ENCODE results near the gene NFIL3. TPM values are rescaled to one million over a fixed set of nuclear protein-coding genes. Genes with fewer than 3 reads are reported as not detected.

The NFIL3 gene
- total and polyA plus RNA-seq, 2 of the 4 experiments (the other 2 are of a cell fraction) = 27.6 to 27.7 TPM

- no peak overlapping the region for H2BK5ac ChIP-seq (ENCODE audit: low read depth, low read length, poor library complexity, severe bottlenecking)
- TF ChIP-seq POLR2A (IDR thresholded peaks at IDR 0.05; ENCODE audit: low read depth, low read length) (no peak), MAZ (IDR thresholded peaks at IDR 0.05; ENCODE audit: borderline replicate concordance, low read depth, low read length) (no peak), RCOR1 (IDR thresholded peaks at IDR 0.05; ENCODE audit: insufficient replicate concordance, low read length) (no peak), SMC3 (IDR thresholded peaks at IDR 0.05; ENCODE audit: low read depth, low read length) (no peak), CTCF (conservative IDR thresholded peaks at IDR 0.05; ENCODE audit: low read depth, low read length) (no peak), MXI1 (IDR thresholded peaks at IDR 0.05; ENCODE audit: borderline replicate concordance, low read depth, low read length) (no peak), RFX5 (IDR thresholded peaks at IDR 0.05; ENCODE audit: low read depth, low read length) (no peak), NFE2L2 (IDR thresholded peaks at IDR 0.05; ENCODE audit: low read depth, low read length) (no peak)
- TF ChIP-seq, protein P1, sequence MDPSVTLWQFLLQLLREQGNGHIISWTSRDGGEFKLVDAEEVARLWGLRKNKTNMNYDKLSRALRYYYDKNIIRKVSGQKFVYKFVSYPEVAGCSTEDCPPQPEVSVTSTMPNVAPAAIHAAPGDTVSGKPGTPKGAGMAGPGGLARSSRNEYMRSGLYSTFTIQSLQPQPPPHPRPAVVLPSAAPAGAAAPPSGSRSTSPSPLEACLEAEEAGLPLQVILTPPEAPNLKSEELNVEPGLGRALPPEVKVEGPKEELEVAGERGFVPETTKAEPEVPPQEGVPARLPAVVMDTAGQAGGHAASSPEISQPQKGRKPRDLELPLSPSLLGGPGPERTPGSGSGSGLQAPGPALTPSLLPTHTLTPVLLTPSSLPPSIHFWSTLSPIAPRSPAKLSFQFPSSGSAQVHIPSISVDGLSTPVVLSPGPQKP (IDR thresholded peaks at IDR 0.05; ENCODE audit: borderline replicate concordance, low read depth, low read length) = no peak
- H3K9ac ChIP-seq (ENCODE audit: low read depth, low read length) = no peak overlapping the region
- H3K27ac ChIP-seq (ENCODE audit: insufficient read depth, low read length) = no peak overlapping the region
- DNase-seq (no peak), ATAC-seq (ENCODE audit: low read depth) (no peak)
- H3K9me1 ChIP-seq (ENCODE audit: insufficient read depth, low read length) = no peaks in the 10 kb centered on the region
- no peak overlapping the region for H2AFZ ChIP-seq (replicated peaks; ENCODE audit: low read length, poor library complexity)
- no peak overlapping the region for H2AK9ac ChIP-seq (replicated peaks; ENCODE audit: low read depth, low read length, poor library complexity)
- peaks cover 0 to 5% of the 10 kb centered on the region in 2 experiments; a peak in 1 of 4 replicates for H3K79me1 ChIP-seq (ENCODE audit: low read depth in 1 of 2, low read length in 2 of 2)
- H2AK5ac ChIP-seq (ENCODE audit: low read depth, low read length) = peak overlapping the region; percentile 10; the same call in 1 of the 2 replicates
- no peaks in the 10 kb centered on the region for H3K9me3 ChIP-seq (ENCODE audit: control insufficient read depth, insufficient read depth, low read length)
- H3K27me3 ChIP-seq (ENCODE audit: control insufficient read depth, insufficient read depth, low read length) = no peaks in the 10 kb centered on the region
- H3K36me3 ChIP-seq (ENCODE audit: control insufficient read depth, insufficient read depth, low read length) = no peaks in the 10 kb centered on the region
- H3K56ac ChIP-seq (ENCODE audit: extremely low read depth, insufficient read depth, low read length) = no peak overlapping the region
- 0 out of 3 replicates have a peak overlapping the region, but pooled peaks have one; percentile 41 for H2BK15ac ChIP-seq (ENCODE audit: low read depth, low read length)
- in situ Hi-C loops (cut with MboI; ENCODE audit: low sequenced_read_pairs) = no loop called here
- dilution Hi-C loops (cut with HindIII; ENCODE audit: low sequenced_read_pairs, unreplicated experiment) = no loop called here
- POLR2A ChIA-PET (ENCODE audit: unreplicated experiment) = interaction anchor here (0.6 kb wide), 1 partner anchor 48 kb away, joined by 3 read pairs; no protein-coding TSS in a partner anchor
- no peak overlapping the region for H3K23ac ChIP-seq (ENCODE audit: low read depth, low read length)
- BruUV-seq (replicated peaks) = no TSS peak
- no peak overlapping the region for H4K8ac ChIP-seq (ENCODE audit: low read depth in 2 of 2, low read length in 2 of 2)
- intact Hi-C loops (cut with micrococcal nuclease) = loop anchor here (1.0 kb wide), 1 partner anchor 208 kb away; no protein-coding TSS in a partner anchor
- H4K20me1 ChIP-seq (ENCODE audit: insufficient read depth, low read length) = no peaks in the 10 kb centered on the region
- H4K5ac ChIP-seq (ENCODE audit: low read depth, low read length) = no peak overlapping the region
- H3K4me2 ChIP-seq (ENCODE audit: low read depth, low read length) = no peak overlapping the region
- peak overlapping the region; percentile 33; the same call in 1 of the 2 replicates for H4K91ac ChIP-seq (ENCODE audit: insufficient read depth, low read depth, low read length)
- WGBS, 2 experiments (ENCODE audit: extremely low coverage in 2 of 2, insufficient read length in 1 of 2) = no CpG with 5 or more reads among the region's 1 CpG
- no peak overlapping the region for H3K4me3 ChIP-seq (ENCODE audit: insufficient read depth, low read depth, low read length)
- CTCF ChIA-PET = interaction anchor here (1.1 kb wide), 1 partner anchor 16 kb away, joined by 3 read pairs; no protein-coding TSS in a partner anchor
- H3K4ac ChIP-seq (ENCODE audit: low read depth, low read length) = no peak overlapping the region
- no peak overlapping the region for H2BK120ac ChIP-seq (ENCODE audit: low read depth, low read length)
- H3K4me1 ChIP-seq (ENCODE audit: control insufficient read depth, insufficient read depth, low read length) = peaks cover 3% of the 10 kb centered on the region
- peak overlapping the region; percentile 2; the same call in 1 of the 2 replicates for H3K18ac ChIP-seq (ENCODE audit: low read depth, low read length)
- no peak overlapping the region for H3K14ac ChIP-seq (replicated peaks; ENCODE audit: low read depth, low read length)
- peak overlapping the region; percentile 42 for H2BK20ac ChIP-seq (ENCODE audit: low read depth, low read length)
These were observed 51.7 kb downstream of the NFIL3 start for GRCh38 chr9:91371894-91372293.
